ENCODE results near the gene MED27. TPM values are rescaled to one million over a fixed set of nuclear protein-coding genes. Genes with fewer than 3 reads are reported as not detected.

MED27 gene
- total and polyA plus RNA-seq, 10 of the 15 experiments (the other 5 are each of a cell fraction or from before 2014, with no cell fraction given), result 20.3 to 50.3 (median 35.5) TPM

- no peak overlapping the region for H3K4me3 ChIP-seq
- no peak for DNase-seq (ENCODE audit: low read depth, low spot score)
- ChIA-PET SMC1A (ENCODE audit: uncharacterized antibody, unreplicated experiment) (no interaction called here), POLR2A (no interaction called here), CTCF (interaction anchor here (1.7 kb wide), 1 partner anchor 15 kb away, joined by 5 read pairs; no protein-coding TSS in a partner anchor), RAD21 (ENCODE audit: unreplicated experiment) (no interaction called here)
- H3K9me3 ChIP-seq (replicated peaks; ENCODE audit: control insufficient read depth, insufficient read depth, low read length), result no peaks in the 10 kb centered on the region
- FAIRE-seq, result no peak
- no peaks in the 10 kb centered on the region for H3K27me3 ChIP-seq (replicated peaks in 1 of 2; ENCODE audit: control insufficient read depth in 2 of 2, insufficient read depth in 2 of 2, low read length in 1 of 2)
- no TSS peak for BruUV-seq (replicated peaks)
- peaks cover 24% of the 10 kb centered on the region for H3K4me1 ChIP-seq (ENCODE audit: control insufficient read depth, insufficient read depth, low read length)
- intact Hi-C loops (cut with micrococcal nuclease; ENCODE audit: unreplicated experiment), result no loop called here
- H3K79me2 ChIP-seq (ENCODE audit: control insufficient read depth, insufficient read depth, low read length), result no peaks in the 10 kb centered on the region
- in situ Hi-C loops (cut with MboI), result no loop called here
- 96% methylated on average over 8 of the region's 8 CpGs for WGBS (ENCODE audit: insufficient coverage, insufficient replicate concordance, low lambda C conversion rate, missing lambda C conversion rate)
- TF ChIP-seq E2F4 (IDR thresholded peaks at IDR 0.05; ENCODE audit: low read depth, low read length) (no peak), SRF (IDR thresholded peaks at IDR 0.05; ENCODE audit: low read depth in 2 of 2, low read length in 2 of 2) (no peak), RELB (IDR thresholded peaks at IDR 0.05; ENCODE audit: low read depth) (no peak), CBX5 (IDR thresholded peaks at IDR 0.05; ENCODE audit: low read depth) (no peak)
- H3K9ac ChIP-seq (ENCODE audit: control insufficient read depth, insufficient read depth, low read length), result no peak overlapping the region
- no peak overlapping the region for H2AFZ ChIP-seq (ENCODE audit: control insufficient read depth, low read depth, low read length)
- no peak for ATAC-seq
- H4K20me1 ChIP-seq (ENCODE audit: control insufficient read depth, insufficient read depth), result no peaks in the 10 kb centered on the region
- H3K4me2 ChIP-seq (ENCODE audit: control insufficient read depth, insufficient read depth), result no peak overlapping the region
- no peak overlapping the region for H3K27ac ChIP-seq (ENCODE audit: control insufficient read depth, insufficient read depth)
- no peaks in the 10 kb centered on the region for H3K36me3 ChIP-seq (ENCODE audit: control insufficient read depth in 2 of 2, insufficient read depth in 2 of 2, low read length in 1 of 2)
Observed at GRCh38 chr9:131981116-131981776, 98.4 kb downstream of the MED27 start.
